ENCODE results near the gene RPL41.
A peak's percentile ranks its signal among the peaks of the same experiment; 100 is the strongest.

The RPL41 gene

GRCh38 chr12:56117778-56118687 is 1.6 kb downstream of the RPL41 start, which contains the start of gene ZC3H10:
Gene ZC3H10, plus strand, starts transcription at chr12:56118266. Its CDS starts 2,297 bp downstream, at chr12:56120563.
- ChIA-PET POLR2A (ENCODE audit: low non-redundant PET) (interaction anchor here (0.5 to 2.1 kb wide), 6 partner anchors 10 to 137 kb away, joined by 3 to 10 read pairs (median 5); partner anchors contain the start of genes ESYT1, PA2G4 and SMARCC2), CTCF (interaction anchor here (0.6 to 5.3 kb wide), 9 partner anchors 39 to 1042 kb away, joined by 3 to 36 read pairs (median 3); partner anchors contain the start of genes ANKRD52 and SMARCC2)
- peak within 1 kb of the TSS; percentile 92 for H3K27ac ChIP-seq
- TF ChIP-seq CTCF (conservative IDR thresholded peaks at IDR 0.05; ENCODE audit: low read depth) = peak; percentile 50
- DNase-seq (ENCODE audit: low spot score) = peak; percentile 96

GRCh38 chr12:56118688-56119357 is 2.4 kb downstream of the RPL41 start:
- DNase-seq (ENCODE audit: low spot score) = no peak
- ChIA-PET CTCF (interaction anchor here (0.6 to 5.3 kb wide), 9 partner anchors 40 to 1041 kb away, joined by 3 to 36 read pairs (median 3); partner anchors contain the start of genes ANKRD52 and SMARCC2), POLR2A (ENCODE audit: low non-redundant PET) (interaction anchor here (0.7 to 2.1 kb wide), 5 partner anchors 9 to 75 kb away, joined by 3 to 10 read pairs (median 6); partner anchors contain the start of genes ESYT1 and PA2G4)
- peak overlapping the region; percentile 92 for H3K27ac ChIP-seq
- TF ChIP-seq CTCF (conservative IDR thresholded peaks at IDR 0.05; ENCODE audit: low read depth) = no peak

- ChIA-PET CTCF (interaction anchor here (0.6 to 5.3 kb wide), 6 partner anchors 19 to 145 kb away, joined by 3 to 36 read pairs (median 3); partner anchors contain the start of gene SMARCC2), POLR2A (ENCODE audit: low non-redundant PET) (interaction anchor here (0.7 to 1.1 kb wide), 2 partner anchors 39 to 41 kb away, joined by 3 read pairs; partner anchors contain the start of gene MYL6)
- peak overlapping the region; percentile 92 for H3K27ac ChIP-seq
- DNase-seq (ENCODE audit: low spot score) = peak; percentile 87
- peak; percentile 83 for TF ChIP-seq CTCF (conservative IDR thresholded peaks at IDR 0.05; ENCODE audit: low read depth)
These were observed 2.9 kb downstream of the RPL41 start for GRCh38 chr12:56119361-56119796.

- no peak for TF ChIP-seq CTCF (conservative IDR thresholded peaks at IDR 0.05; ENCODE audit: low read depth)
- peak; percentile 70 for DNase-seq (ENCODE audit: low spot score)
- CTCF ChIA-PET = interaction anchor here (0.6 to 5.3 kb wide), 8 partner anchors 18 to 146 kb away, joined by 3 to 36 read pairs (median 3); partner anchors contain the start of genes MYL6 and SMARCC2
- H3K27ac ChIP-seq = peak overlapping the region; percentile 92
- POLR2A ChIA-PET (ENCODE audit: low non-redundant PET) = interaction anchor here (1.1 kb wide), 1 partner anchor 38 kb away, joined by 3 read pairs; the partner anchor contains the start of gene MYL6
These were observed 3.9 kb downstream of the RPL41 start for GRCh38 chr12:56120158-56120846.

GRCh38 chr12:56121204-56121870 is 4.9 kb downstream of the RPL41 start:
- peak overlapping the region; percentile 92 for H3K27ac ChIP-seq
- ChIA-PET POLR2A (ENCODE audit: low non-redundant PET) (no interaction called here), CTCF (interaction anchor here (0.6 to 5.3 kb wide), 3 partner anchors 42 to 403 kb away, joined by 3 to 36 read pairs (median 4); partner anchors contain the start of gene SMARCC2)
- TF ChIP-seq CTCF (conservative IDR thresholded peaks at IDR 0.05; ENCODE audit: low read depth) = no peak
- DNase-seq (ENCODE audit: low spot score) = no peak

Data from RWPE1 (cell line).